HEK293T (cell line): ENCODE results near the gene SZT2.

Experiments
- CTBP1 ChIP-seq: fragments of 450-650 bp; IDR thresholded peaks from 2 replicates; pipeline ENCODE4 v1.6.1; 2016; ENCODE audit warnings: borderline replicate concordance
- ELF4 ChIP-seq: fragments of 450-650 bp; IDR thresholded peaks from 2 replicates; pipeline ENCODE4 v1.6.1; 2017; ENCODE audit warnings: antibody characterized with exemption
- FOXK2 ChIP-seq: fragments of 450-650 bp; IDR thresholded peaks from 2 replicates; pipeline ENCODE4 v1.6.1; 2016; ENCODE audit warnings: mild to moderate bottlenecking
- FOXM1 ChIP-seq: fragments of 450-650 bp; IDR thresholded peaks from 2 replicates; pipeline ENCODE4 v1.6.1; 2017; ENCODE audit warnings: mild to moderate bottlenecking, borderline replicate concordance
- L3MBTL2 ChIP-seq: fragments of 450-650 bp; conservative IDR thresholded peaks from 2 replicates; pipeline ENCODE4 v1.6.1; 2016; ENCODE audit warnings: mild to moderate bottlenecking
- SP1 ChIP-seq: fragments of 450-650 bp; IDR thresholded peaks from 2 replicates; pipeline ENCODE4 v1.6.1; 2017
- ZNF384 ChIP-seq: fragments of 450-650 bp; IDR thresholded peaks from 2 replicates; pipeline ENCODE4 v1.6.1; 2016

GRCh38 chr1:43472087-43472462, 82.4 kb downstream of the SZT2 start:
- TF ChIP-seq L3MBTL2 (no peak), SP1 (no peak), ZNF384 (no peak), CTBP1 (no peak), FOXK2 (no peak), ELF4 (no peak), FOXM1 (no peak)
